KG1 (cell line): ENCODE data around the gene FMO1.
"Not testable (repeated sequence)": the region's sequence is repeated elsewhere in the genome, so short reads cannot be mapped to it uniquely, and the experiment has no call there.

Experiments used
- DNase-seq: peaks from one replicate; lab custom pipeline; 2025; lab: John Stamatoyannopoulos, UW

Gene FMO1

GRCh38 chr1:171248302-171248701, at the start of gene FMO1:
Gene FMO1 (plus strand): TSS chr1:171248494. CDS start chr1:171258088, 9,594 bp downstream.
- no peak for DNase-seq

GRCh38 chr1:171204296-171204695, 44.0 kb upstream of the FMO1 start:
- no peak for DNase-seq

DNA sequence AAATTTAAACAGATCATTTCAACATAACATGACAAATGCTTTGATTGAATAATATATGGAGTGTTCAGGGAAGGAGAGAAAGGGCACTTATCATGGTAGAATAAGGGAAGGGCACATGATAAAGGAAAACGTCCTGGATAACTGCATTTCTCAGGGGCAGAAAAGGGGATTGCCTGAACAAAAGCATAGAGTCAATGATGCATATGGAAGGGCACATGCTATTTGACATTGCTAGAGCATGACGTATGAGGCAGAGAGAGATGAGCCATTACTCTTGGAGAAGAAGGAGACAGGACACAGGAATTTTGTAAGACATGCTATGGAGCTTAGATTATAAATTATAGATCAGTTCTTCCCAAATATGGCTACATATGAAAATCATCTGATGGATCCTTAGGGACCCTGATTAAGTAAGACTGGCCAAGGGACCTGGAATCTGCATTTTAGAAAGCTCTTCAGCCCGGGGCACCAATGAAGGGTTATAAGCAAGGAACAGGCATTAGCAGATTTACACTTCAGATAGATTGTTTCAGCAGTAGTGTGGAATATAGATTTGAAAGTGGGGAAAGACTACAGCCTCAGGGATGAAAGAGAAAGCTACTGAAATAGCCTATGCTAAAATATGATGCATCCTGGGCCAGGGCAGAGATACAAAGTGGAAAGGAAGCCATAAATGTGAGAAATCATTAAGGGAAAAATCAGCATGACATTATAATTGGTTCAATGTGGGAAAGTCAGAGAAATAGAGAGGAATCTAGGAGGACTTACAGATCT, 41.9 kb upstream of the FMO1 start:
- DNase-seq = no peak

DNA sequence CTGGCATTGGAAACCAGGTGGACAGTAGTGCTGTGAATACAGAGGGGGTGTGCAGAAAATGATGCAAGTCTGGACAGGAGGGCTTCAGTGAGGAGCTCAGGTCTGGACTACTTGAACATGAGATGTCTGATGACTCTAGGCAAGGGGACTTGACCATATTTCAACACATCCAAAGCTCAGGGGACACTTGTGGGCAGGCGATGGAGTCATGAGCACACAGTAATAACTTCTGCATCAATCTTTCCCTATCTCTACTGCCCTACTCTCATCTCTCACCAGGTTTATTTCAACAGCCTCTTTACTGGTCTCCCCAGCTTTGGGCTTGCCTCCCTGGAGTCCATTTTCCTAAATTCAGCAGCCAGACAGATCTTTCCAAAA, 41.3 kb upstream of the FMO1 start:
- no peak for DNase-seq

GRCh38 chr1:171207377-171207776, 40.9 kb upstream of the FMO1 start:
- DNase-seq = no peak

GRCh38 chr1:171210355-171210754, 37.9 kb upstream of the FMO1 start:
- no peak for DNase-seq

GRCh38 chr1:171212607-171213351, 35.5 kb upstream of the FMO1 start:
- no peak for DNase-seq

- no peak for DNase-seq
Measured at GRCh38 chr1:171213559-171214454, 34.5 kb upstream of the FMO1 start.

DNA sequence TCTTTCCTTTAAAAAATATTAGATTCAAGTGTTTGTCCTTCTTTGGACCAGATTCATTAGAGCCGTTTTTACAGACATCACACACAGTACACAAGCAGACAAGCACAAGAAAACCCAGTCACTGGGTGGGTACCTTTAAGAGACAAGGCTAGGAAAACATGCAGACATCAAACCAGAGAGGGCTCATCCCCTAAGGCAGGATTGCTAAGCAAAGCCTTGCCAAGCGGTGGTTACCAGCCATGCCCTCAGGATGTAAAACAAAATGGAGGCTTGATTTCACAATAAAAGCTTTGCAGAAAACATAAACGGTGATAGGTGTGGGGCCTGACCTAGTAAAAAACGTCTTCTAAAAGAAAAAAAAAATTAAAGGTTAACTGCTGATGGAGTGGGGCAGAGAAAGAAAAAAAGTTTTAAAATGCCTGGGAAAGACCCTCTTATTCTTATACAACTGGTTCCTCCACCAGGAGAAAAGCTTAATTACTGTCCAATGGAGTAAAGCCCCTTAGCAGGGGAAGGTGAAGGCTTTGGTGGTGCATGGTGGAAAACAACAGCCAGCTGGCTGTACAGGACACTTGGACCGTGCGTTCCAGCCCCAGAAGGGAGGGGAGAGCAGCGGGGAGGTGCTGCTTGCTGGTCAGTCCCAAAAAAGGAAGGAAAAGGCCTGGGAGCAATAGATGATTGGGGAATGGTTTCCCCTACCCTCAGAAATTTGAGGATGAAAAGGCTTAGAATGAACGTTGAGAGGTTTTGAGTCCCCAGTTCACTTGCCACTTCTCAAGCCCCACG, 30.4 kb upstream of the FMO1 start:
- no peak for DNase-seq

- no peak for DNase-seq
Measured at GRCh38 chr1:171218661-171219060, 29.6 kb upstream of the FMO1 start.

DNA sequence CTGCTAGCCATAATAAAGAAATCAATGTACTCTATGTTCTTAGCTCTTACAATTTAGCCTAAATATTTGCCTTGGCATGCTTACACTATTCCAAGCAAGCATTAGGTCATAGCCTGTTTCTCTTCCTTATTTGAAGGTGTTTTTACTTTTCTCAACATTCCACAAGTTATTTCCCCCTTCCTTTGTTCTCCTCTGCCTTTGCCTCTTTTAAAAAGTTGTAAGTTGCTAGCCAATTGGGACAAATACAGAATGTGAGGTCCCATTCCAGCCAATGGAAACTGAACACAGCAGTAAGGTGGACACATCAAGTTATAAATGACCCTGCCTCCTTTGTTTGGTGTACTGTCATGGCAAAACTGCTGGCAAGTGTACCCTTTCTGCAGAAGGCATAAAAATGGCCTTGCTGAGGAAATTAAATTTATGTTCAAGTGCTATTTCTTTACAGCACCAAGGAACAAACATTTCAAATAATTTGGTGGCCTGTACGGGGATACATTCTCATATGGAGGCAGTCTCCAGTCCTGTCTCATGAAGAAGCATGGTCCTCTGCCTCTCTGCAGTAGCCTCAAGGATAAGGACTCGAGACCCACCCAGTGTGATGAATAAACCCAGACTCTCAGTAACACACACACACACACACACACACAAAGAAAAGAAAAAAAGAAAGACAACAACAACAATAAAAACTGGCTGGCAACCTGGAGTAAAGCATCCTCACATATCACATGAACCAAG, 28.8 kb upstream of the FMO1 start:
- no peak for DNase-seq

GRCh38 chr1:171220081-171220420, 28.2 kb upstream of the FMO1 start:
- no peak for DNase-seq

- no peak for DNase-seq
Measured at GRCh38 chr1:171220581-171221054, 27.7 kb upstream of the FMO1 start.

DNA sequence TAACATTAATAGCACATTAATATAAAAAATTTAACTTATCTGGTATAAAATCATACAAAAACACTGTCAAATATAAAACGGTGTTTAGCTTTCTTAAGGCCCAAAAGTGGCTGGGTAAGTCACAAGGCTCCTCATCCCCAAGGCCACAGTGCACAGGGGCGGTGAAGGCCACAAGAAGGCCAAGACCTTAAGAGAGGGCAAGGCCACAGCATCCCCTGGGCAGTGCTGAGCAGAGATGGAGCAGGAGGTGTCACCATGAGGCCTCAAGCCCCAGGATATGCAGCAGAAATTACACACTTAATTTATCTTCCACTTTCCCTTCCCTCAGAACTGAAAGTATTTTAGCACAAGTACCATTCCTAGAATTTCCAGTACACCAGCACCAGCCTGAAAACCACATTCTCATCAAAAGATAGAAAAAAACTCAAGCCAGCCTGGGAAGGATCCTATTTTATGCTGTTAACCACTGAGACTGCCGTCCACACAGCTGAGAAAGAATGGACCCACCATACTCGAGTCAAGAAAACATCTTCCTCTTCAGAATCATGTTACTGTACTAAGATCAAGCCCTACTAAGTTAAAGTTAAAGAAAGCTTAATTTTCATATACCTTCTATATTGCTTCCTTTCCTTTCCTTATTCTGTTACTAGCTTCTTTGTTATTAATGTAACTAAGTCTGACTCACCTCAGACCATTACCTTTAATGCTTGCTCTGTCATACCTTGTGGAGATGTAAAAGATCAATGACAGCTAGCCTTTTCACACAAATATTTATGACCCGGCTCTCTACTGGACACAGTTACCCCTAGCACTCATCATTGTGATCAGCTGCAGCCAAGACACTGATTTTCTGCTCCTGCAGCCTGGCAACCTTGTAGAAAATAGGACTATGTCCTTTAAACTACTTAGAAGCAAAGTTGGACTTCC, 26.4 kb upstream of the FMO1 start:
- DNase-seq = no peak

DNA sequence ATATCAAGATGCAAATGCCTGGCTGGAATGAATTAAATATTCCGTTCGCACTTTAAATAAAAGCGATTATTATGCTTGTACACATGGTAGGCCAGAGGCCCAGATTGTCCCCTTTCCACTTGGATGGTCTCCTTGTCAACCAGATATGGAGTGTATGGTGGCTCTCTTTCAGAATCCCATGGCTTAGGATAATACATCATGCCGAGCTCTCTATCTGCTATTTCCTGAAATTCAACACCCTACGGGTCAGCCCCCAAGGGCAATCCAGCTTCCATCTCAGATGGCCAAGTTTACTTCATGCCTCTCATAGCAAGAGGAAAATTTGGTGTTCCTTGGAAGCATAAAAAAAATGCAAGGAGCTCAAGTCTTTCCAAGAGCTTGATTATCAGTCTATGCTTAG, 25.4 kb upstream of the FMO1 start:
- no peak for DNase-seq

DNA sequence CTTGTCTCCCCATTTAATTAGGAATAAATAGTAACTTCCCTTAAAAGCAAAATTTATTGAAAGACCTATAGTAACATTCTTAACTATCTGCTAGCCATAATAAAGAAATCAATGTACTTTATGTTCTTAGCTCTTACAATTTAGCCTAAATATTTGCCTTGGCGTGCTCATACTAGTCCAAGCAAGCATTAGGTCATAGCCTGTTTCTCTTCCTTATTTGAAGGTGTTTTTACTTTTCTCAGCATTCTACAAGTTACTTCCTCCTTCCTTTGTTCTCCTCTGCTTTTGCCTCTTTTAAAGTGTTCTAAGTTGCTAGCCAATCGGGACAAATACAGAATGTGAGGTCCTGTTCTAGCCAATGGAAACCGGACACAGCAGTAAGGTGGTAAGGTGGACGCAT, 24.0 kb upstream of the FMO1 start:
- DNase-seq = not testable (repeated sequence)

GRCh38 chr1:171226747-171227370, 21.4 kb upstream of the FMO1 start:
- DNase-seq = peak; percentile 52

DNA sequence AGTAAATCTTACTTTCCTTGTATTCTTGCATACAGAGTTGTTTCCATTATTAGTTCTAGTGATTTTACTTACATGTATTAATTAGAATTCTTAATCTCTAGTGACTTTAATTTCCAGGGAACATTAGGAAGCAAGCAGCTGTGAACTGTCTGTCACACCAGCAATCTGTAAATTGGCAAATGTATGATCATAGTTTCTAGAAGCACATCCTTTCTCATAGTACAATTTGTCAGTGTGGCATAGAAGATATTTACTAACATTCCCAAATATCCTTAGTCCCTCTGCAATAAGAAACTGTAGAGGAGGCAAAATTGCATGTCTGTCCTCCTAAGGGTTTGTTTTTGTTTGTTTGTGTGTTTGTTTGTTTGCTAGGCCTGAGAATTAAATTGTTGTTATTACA, 17.0 kb upstream of the FMO1 start:
- DNase-seq = no peak

GRCh38 chr1:171233183-171233582, 15.1 kb upstream of the FMO1 start:
- DNase-seq = no peak
